Fibroblast of lung (primary cell): Measurements from ENCODE around the gene MYBPC2. TPM values are rescaled to one million over a fixed set of nuclear protein-coding genes. Genes with fewer than 3 reads are reported as not detected.

ENCODE experiments used
- DNase-seq, 2 donors: peaks; one replicate each; pipeline versions ENCODE4 v3.0.0 to v3.0.0-alpha.2; 2010; ENCODE audit warnings: low read depth in 2 of 2
- H2AFZ ChIP-seq: 2 replicates; pipeline ENCODE4 v1.5.1; 2012; ENCODE audit warnings: low read length, control low read depth, inconsistent platforms
- H3K27ac ChIP-seq: 2 replicates; pipeline ENCODE4 v1.5.1; 2011; ENCODE audit warnings: low read length, control low read depth; ENCODE audit not compliant: insufficient read depth
- H3K27me3 ChIP-seq: 2 replicates; pipeline ENCODE4 v1.5.1; 2011; ENCODE audit warnings: mild to moderate bottlenecking, low read length; ENCODE audit not compliant: control insufficient read depth, insufficient read depth
- H3K36me3 ChIP-seq: 2 replicates; pipeline ENCODE4 v1.5.1; 2011; ENCODE audit warnings: low read length; ENCODE audit not compliant: control insufficient read depth, insufficient read depth
- H3K4me1 ChIP-seq: 2 replicates; pipeline ENCODE4 v1.5.1; 2011; ENCODE audit warnings: low read length; ENCODE audit not compliant: control insufficient read depth, insufficient read depth; ENCODE audit errors: extremely low read depth
- H3K4me2 ChIP-seq: 2 replicates; pipeline ENCODE4 v1.5.1; 2011; ENCODE audit warnings: low read length, control low read depth; ENCODE audit not compliant: insufficient read depth; ENCODE audit errors: extremely low read depth
- H3K4me3 ChIP-seq, 4 experiments: fragments of 200-600 bp in 1 of 4; sonication (generic) in 1 of 4; replicated peaks in 1 of 4; 2 replicates each; pipeline ENCODE4 v1.5.1; 2011 to 2016; ENCODE audit warnings: low read length in 4 of 4, low read depth in 3 of 4, mild to moderate bottlenecking in 3 of 4, control low read depth in 2 of 4, inconsistent platforms in 1 of 4, mixed read lengths in 1 of 4; ENCODE audit not compliant: insufficient read depth in 1 of 4; ENCODE audit errors: control extremely low read depth in 1 of 4
- H3K79me2 ChIP-seq: 2 replicates; pipeline ENCODE4 v1.5.1; 2012; ENCODE audit warnings: mild to moderate bottlenecking, low read length, inconsistent platforms; ENCODE audit not compliant: control insufficient read depth, insufficient read depth
- H3K9ac ChIP-seq: 2 replicates; pipeline ENCODE4 v1.5.1; 2011; ENCODE audit warnings: mild to moderate bottlenecking, low read length, control low read depth; ENCODE audit not compliant: insufficient read depth
- H3K9me3 ChIP-seq: 2 replicates; pipeline ENCODE4 v1.5.1; 2012; ENCODE audit warnings: low read depth, low read length; ENCODE audit not compliant: control insufficient read depth, insufficient read depth
- H4K20me1 ChIP-seq: 2 replicates; pipeline ENCODE4 v1.5.1; 2011; ENCODE audit warnings: low read length; ENCODE audit not compliant: control insufficient read depth, insufficient read depth; ENCODE audit errors: extremely low read depth
- CTCF ChIP-seq, 2 donors: IDR thresholded peaks in 1 of 2; conservative IDR thresholded peaks in 1 of 2; 1 replicate in 1 of 2; 2 replicates in 1 of 2; pipeline ENCODE4 v1.5.1; 2011 to 2012; ENCODE audit warnings: low read length in 2 of 2, control low read depth in 1 of 2, inconsistent platforms in 1 of 2, low read depth in 1 of 2, mild to moderate bottlenecking in 1 of 2
- EZH2 ChIP-seq: IDR thresholded peaks from 2 replicates; pipeline ENCODE4 v1.5.1; 2012; ENCODE audit warnings: low read length, control low read depth, mild to moderate bottlenecking; ENCODE audit errors: missing control alignments
- polyA plus RNA-seq, 2 donors: library from polyadenylated mRNA; depleted of rRNA in 1 of 2; stranded (reverse) in 1 of 2; unstranded in 1 of 2; fragments of >200 nt; gene quantifications; 2 replicates each; pipeline ENCODE4 v1.2.1, GENCODE V29; 2011 to 2012; ENCODE audit warnings: missing spikeins in 1 of 2
- total RNA-seq: library from RNA; depleted of rRNA; stranded (reverse); fragments of >200 nt; gene quantifications from 2 replicates; pipeline ENCODE4 v1.2.1, GENCODE V29; 2014

Gene MYBPC2
- total and polyA plus RNA-seq, 2 donors (not counting 1 experiment from before 2014, with no cell fraction given): under 0.01 TPM; not detected in 1

- Histone ChIP-seq H3K4me1 (no peaks in the 10 kb centered on the region), H3K9me3 (no peaks in the 10 kb centered on the region), H3K27me3 (peaks cover 6% of the 10 kb centered on the region), H4K20me1 (no peaks in the 10 kb centered on the region), H2AFZ (no peak overlapping the region), H3K27ac (no peak overlapping the region), H3K36me3 (no peaks in the 10 kb centered on the region), H3K4me3 (no peak overlapping the region), H3K4me2 (no peak overlapping the region), H3K9ac (no peak overlapping the region), H3K79me2 (no peaks in the 10 kb centered on the region)
- TF ChIP-seq CTCF (conservative IDR thresholded peaks at IDR 0.05 in 1 of 2, IDR thresholded peaks at IDR 0.05 in 1 of 2; ENCODE audit: low read depth in 1 of 2, low read length in 2 of 2): no peak
- no peak for TF ChIP-seq EZH2
- DNase-seq: no peak
Measured at GRCh38 chr19:50501568-50502475, 69.1 kb downstream of the MYBPC2 start.

- Histone ChIP-seq H3K9ac (no peak overlapping the region), H3K79me2 (peaks cover 6% of the 10 kb centered on the region), H3K9me3 (no peaks in the 10 kb centered on the region), H4K20me1 (no peaks in the 10 kb centered on the region), H3K4me1 (peaks cover 2% of the 10 kb centered on the region), H3K27ac (no peak overlapping the region), H3K36me3 (no peaks in the 10 kb centered on the region), H3K27me3 (no peaks in the 10 kb centered on the region), H3K4me3 (no peak overlapping the region), H2AFZ (no peak overlapping the region), H3K4me2 (no peak overlapping the region)
- TF ChIP-seq EZH2 (no peak), CTCF (conservative IDR thresholded peaks at IDR 0.05 in 1 of 2, IDR thresholded peaks at IDR 0.05 in 1 of 2; ENCODE audit: low read depth in 1 of 2, low read length in 2 of 2) (no peak)
- no peak for DNase-seq
Measured at GRCh38 chr19:50505856-50506611, 73.3 kb downstream of the MYBPC2 start.

- Histone ChIP-seq H3K79me2 (peaks cover 6% of the 10 kb centered on the region), H4K20me1 (no peaks in the 10 kb centered on the region), H3K4me1 (peaks cover 2% of the 10 kb centered on the region), H3K9ac (no peak overlapping the region), H3K27me3 (no peaks in the 10 kb centered on the region), H3K4me2 (no peak overlapping the region), H2AFZ (no peak overlapping the region), H3K36me3 (no peaks in the 10 kb centered on the region), H3K27ac (no peak overlapping the region), H3K4me3 (no peak overlapping the region), H3K9me3 (no peaks in the 10 kb centered on the region)
- no peak for TF ChIP-seq CTCF (conservative IDR thresholded peaks at IDR 0.05 in 1 of 2, IDR thresholded peaks at IDR 0.05 in 1 of 2; ENCODE audit: low read depth in 1 of 2, low read length in 2 of 2)
- TF ChIP-seq EZH2: no peak
- DNase-seq: no peak
Measured at GRCh38 chr19:50506700-50507099, 74.0 kb downstream of the MYBPC2 start.
